Left lung (tissue), 10 donors: Measurements from ENCODE around the gene RNF11. TPM values are rescaled to one million over a fixed set of nuclear protein-coding genes. Genes with fewer than 3 reads are reported as not detected.

Experiments used
- ATAC-seq: fragments of 200-7000 bp; cut with Tn5 transposase; one replicate; pipeline ENCODE4 v1.9.1; 2020; ENCODE audit warnings: moderate library complexity
- DNase-seq, 4 donors: peaks; one replicate each; pipeline ENCODE4 v3.0.0-alpha.2; 2013 to 2020
- H3K27ac ChIP-seq, 2 donors: fragments of 200-600 bp; sonication (generic) in 1 of 2; one replicate each; pipeline versions ENCODE4 v1.5.0 to v1.8.0; 2020 to 2021
- H3K27me3 ChIP-seq, 2 donors: fragments of 200-600 bp; sonication (generic) in 1 of 2; one replicate each; pipeline versions ENCODE4 v1.5.0 to v1.8.0; 2020 to 2021
- H3K36me3 ChIP-seq, 2 donors: fragments of 200-600 bp; sonication (generic) in 1 of 2; one replicate each; pipeline versions ENCODE4 v1.5.0 to v1.8.0; 2020 to 2021
- H3K4me1 ChIP-seq, 2 donors: fragments of 200-600 bp; one replicate each; pipeline ENCODE4 v1.8.0; 2021
- H3K4me3 ChIP-seq, 2 donors: fragments of 200-600 bp; sonication (generic) in 1 of 2; one replicate each; pipeline versions ENCODE4 v1.5.0 to v1.8.0; 2020 to 2021; ENCODE audit warnings: mild to moderate bottlenecking in 1 of 2
- H3K9me3 ChIP-seq, 2 donors: fragments of 200-600 bp; sonication (generic) in 1 of 2; one replicate each; pipeline versions ENCODE4 v1.5.0 to v1.8.0; 2020 to 2021
- CTCF ChIP-seq, 2 donors: fragments of 200-600 bp; sonication (generic) in 1 of 2; IDR thresholded peaks; one replicate each; pipeline versions ENCODE4 v1.5.0 to v1.8.0; 2021; ENCODE audit warnings: antibody characterized with exemption in 2 of 2
- intact Hi-C, 2 donors: fragments of 100-400 bp; cut with DNase I; formaldehyde crosslinking; loops; one replicate each; pipeline versions ENCODE4 v1.11.2 to v1.14.2; 2022
- polyA plus RNA-seq, 6 donors: library from polyadenylated mRNA; unstranded; fragments of 120-200 nt; gene quantifications; one replicate each; pipeline ENCODE4 v1.2.1, GENCODE V29; 2013; ENCODE audit not compliant: insufficient read length in 6 of 6
- total RNA-seq, 2 donors: library from RNA; stranded (reverse); fragmentation: NEBNext Ultra II Directional; extraction: Animal tissue kit (Norgen Biotek cat#: 25700); gene quantifications; one replicate each; pipeline ENCODE4 v1.2.1, GENCODE V29; 2021
- donor health status: DM: no; HTN: yes; CAD: no.
- donor health status: DM: no; HTN: no; CAD: no.

Gene RNF11
- total and polyA plus RNA-seq, 8 donors: 90.1 to 114 (median 97.7) TPM

DNA sequence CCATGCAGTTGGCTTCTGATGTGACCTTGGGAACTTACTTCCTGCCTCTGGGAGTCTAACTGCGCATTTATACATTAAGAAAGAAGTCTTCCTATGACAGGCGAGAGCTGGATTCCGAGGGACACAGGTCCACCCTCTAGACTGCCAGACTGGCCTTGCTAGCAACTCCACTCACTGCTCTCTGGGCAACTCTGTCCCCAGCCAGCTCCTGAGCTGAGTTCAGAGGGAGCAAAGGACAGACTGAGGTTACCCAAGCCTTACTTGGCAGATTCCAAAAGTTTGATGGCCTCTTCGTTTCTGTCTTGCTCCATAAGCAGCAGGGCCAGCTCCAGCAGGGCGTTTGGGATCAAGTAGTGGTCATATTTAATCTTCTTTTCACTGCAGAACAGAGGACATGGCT, 52.5 kb downstream of the RNF11 start:
- no peak overlapping the region for H3K4me3 ChIP-seq
- no peaks in the 10 kb centered on the region for H3K9me3 ChIP-seq
- H3K27me3 ChIP-seq: no peaks in the 10 kb centered on the region
- no peak for DNase-seq
- no peak for TF ChIP-seq CTCF (IDR thresholded peaks at IDR 0.05)
- H3K36me3 ChIP-seq: peaks cover 0 to 12% of the 10 kb centered on the region in 2 donors
- no peak for ATAC-seq
- peaks cover 0 to 6% of the 10 kb centered on the region in 2 donors for H3K4me1 ChIP-seq
- intact Hi-C loops: no loop called here
- H3K27ac ChIP-seq: no peak overlapping the region

- peaks cover 0 to 12% of the 10 kb centered on the region in 2 donors for H3K36me3 ChIP-seq
- TF ChIP-seq CTCF (IDR thresholded peaks at IDR 0.05): no peak
- no peak overlapping the region for H3K4me3 ChIP-seq
- H3K27me3 ChIP-seq: no peaks in the 10 kb centered on the region
- no peak for ATAC-seq
- no peaks in the 10 kb centered on the region for H3K9me3 ChIP-seq
- no peak for DNase-seq
- no peaks in the 10 kb centered on the region for H3K4me1 ChIP-seq
- intact Hi-C loops: no loop called here
- no peak overlapping the region for H3K27ac ChIP-seq
Measured at GRCh38 chr1:51289676-51290488, 53.8 kb downstream of the RNF11 start.

- H3K27me3 ChIP-seq: no peaks in the 10 kb centered on the region
- H3K9me3 ChIP-seq: no peaks in the 10 kb centered on the region
- no peak for DNase-seq
- H3K4me1 ChIP-seq: no peaks in the 10 kb centered on the region
- ATAC-seq: no peak
- H3K36me3 ChIP-seq: peaks cover 0 to 12% of the 10 kb centered on the region in 2 donors
- no peak for TF ChIP-seq CTCF (IDR thresholded peaks at IDR 0.05)
- intact Hi-C loops: no loop called here
- no peak overlapping the region for H3K4me3 ChIP-seq
- H3K27ac ChIP-seq: no peak overlapping the region
Measured at GRCh38 chr1:51290489-51290847, 54.4 kb downstream of the RNF11 start.

DNA sequence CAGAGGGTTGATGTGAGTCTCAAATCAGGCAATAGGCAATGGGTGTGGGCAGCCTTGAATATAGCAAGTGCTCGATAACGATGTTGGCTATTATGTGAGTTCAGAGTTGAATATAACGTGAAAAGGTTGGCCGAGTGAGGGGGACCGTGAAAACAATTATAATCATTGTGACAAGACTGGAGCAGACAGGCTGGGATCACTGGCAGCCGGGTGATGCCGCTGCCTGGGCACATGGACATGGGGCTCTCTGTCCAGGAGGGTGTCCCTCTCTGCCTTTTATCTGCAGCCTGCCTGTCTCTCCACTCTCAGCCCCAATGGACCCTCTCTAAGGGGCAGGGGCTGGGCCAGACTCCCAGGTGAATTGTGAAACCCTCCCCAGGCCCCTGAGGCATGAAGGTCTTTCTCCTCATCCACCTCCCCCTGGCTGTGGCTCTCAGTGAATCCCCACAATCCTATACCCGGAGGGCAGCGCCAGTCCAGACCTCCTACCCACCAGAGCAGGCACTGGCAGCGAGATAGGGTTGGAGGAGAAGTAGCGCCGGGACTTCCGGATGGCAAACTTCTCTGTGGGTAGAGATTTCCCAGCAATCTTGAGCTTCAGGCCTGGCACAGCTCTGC, 57.9 kb downstream of the RNF11 start:
- Histone ChIP-seq H3K4me3 (no peak overlapping the region), H3K36me3 (peaks cover 0 to 6% of the 10 kb centered on the region in 2 donors), H3K4me1 (peaks cover 3 to 15% of the 10 kb centered on the region in 2 donors), H3K9me3 (no peaks in the 10 kb centered on the region), H3K27me3 (no peaks in the 10 kb centered on the region), H3K27ac (no peak overlapping the region)
- TF ChIP-seq CTCF (IDR thresholded peaks at IDR 0.05): no peak
- no peak for ATAC-seq
- DNase-seq: no peak
- intact Hi-C loops: no loop called here

DNA sequence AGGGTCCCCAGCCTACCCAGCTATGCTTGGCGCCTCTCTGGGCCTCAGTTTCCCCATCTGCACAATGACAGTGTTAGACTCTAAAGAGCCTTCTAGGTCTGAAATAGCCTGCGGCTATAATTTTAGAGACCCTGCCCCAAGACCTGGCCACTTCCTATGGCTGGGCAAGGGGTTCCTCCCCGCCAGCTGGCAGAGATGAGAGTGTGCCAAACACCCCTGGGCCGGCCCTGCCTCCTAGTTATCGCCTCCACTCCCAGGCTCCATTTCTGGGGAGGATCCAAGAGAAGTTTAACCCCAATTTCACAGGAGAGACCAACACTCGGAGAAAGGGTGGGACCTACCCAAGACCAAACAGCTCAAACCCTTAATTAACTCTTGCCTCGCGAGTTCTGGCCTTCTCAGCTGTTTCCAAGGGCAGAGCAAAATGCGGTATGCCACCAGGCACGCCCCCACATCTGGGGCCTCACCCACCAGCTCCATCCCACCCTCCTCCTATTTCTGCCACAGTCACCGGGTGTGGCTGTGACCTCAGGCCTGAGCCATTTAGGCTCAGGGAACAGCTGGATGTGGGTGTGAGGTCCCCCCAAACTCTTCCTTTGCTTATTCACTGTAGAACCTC, 58.6 kb downstream of the RNF11 start:
- peaks cover 3 to 15% of the 10 kb centered on the region in 2 donors for H3K4me1 ChIP-seq
- peaks cover 0 to 3% of the 10 kb centered on the region in 2 donors for H3K36me3 ChIP-seq
- TF ChIP-seq CTCF (IDR thresholded peaks at IDR 0.05): no peak
- no peak for DNase-seq
- intact Hi-C loops: no loop called here
- no peak for ATAC-seq
- no peaks in the 10 kb centered on the region for H3K27me3 ChIP-seq
- H3K9me3 ChIP-seq: no peaks in the 10 kb centered on the region
- H3K4me3 ChIP-seq: no peak overlapping the region
- H3K27ac ChIP-seq: no peak overlapping the region
